Colonic mucosa (tissue), 4 donors: Measurements from ENCODE around the gene F7. TPM values are rescaled to one million over a fixed set of nuclear protein-coding genes. Genes with fewer than 3 reads are reported as not detected.
"Not testable (repeated sequence)": the region's sequence is repeated elsewhere in the genome, so short reads cannot be mapped to it uniquely, and the experiment has no call there.

Experiments used
- DNase-seq: peaks from one replicate; pipeline ENCODE4 v3.0.0-alpha.2; 2020
- H3K27ac ChIP-seq: fragments of 200-600 bp; one replicate; pipeline ENCODE4 v1.8.0; 2021
- H3K27me3 ChIP-seq: fragments of 200-600 bp; one replicate; pipeline ENCODE4 v1.8.0; 2021
- H3K36me3 ChIP-seq: fragments of 200-600 bp; one replicate; pipeline ENCODE4 v1.8.0; 2021
- H3K4me1 ChIP-seq: fragments of 200-600 bp; one replicate; pipeline ENCODE4 v1.8.0; 2021; ENCODE audit warnings: mild to moderate bottlenecking
- H3K4me3 ChIP-seq: fragments of 200-600 bp; one replicate; pipeline ENCODE4 v1.8.0; 2021
- H3K9ac ChIP-seq, 2 donors: one replicate each; pipeline ENCODE4 v1.7.0; 2013; ENCODE audit warnings: control low read depth in 2 of 2, low read depth in 2 of 2, low read length in 2 of 2
- H3K9me3 ChIP-seq: fragments of 200-600 bp; one replicate; pipeline ENCODE4 v1.8.0; 2021
- intact Hi-C: fragments of 100-400 bp; cut with DNase I; formaldehyde crosslinking; loops from one replicate; pipeline ENCODE4 v1.14.1; 2022
- total RNA-seq, 2 donors: library from RNA; stranded (reverse); fragmentation: NEBNext Ultra II Directional in 1 of 2; extraction: Animal tissue kit (Norgen Biotek cat#: 25700) in 1 of 2; gene quantifications; one replicate each; pipeline ENCODE4 v1.2.1, GENCODE V29; 2021
- TF ChIP-seq, protein P1 (sequence below): fragments of 200-600 bp; IDR thresholded peaks from one replicate; pipeline ENCODE4 v1.8.0; 2022; ENCODE audit warnings: antibody characterized with exemption, mild to moderate bottlenecking
- donor health status: healthy.
- donor health status: DM: no; HTN: no; CAD: no.
- donor health status: DM: no; HTN: no; CAD: no.

Gene F7
- total RNA-seq, 2 donors from 2014 or later, result 0.11 to 0.12 TPM

DNA sequence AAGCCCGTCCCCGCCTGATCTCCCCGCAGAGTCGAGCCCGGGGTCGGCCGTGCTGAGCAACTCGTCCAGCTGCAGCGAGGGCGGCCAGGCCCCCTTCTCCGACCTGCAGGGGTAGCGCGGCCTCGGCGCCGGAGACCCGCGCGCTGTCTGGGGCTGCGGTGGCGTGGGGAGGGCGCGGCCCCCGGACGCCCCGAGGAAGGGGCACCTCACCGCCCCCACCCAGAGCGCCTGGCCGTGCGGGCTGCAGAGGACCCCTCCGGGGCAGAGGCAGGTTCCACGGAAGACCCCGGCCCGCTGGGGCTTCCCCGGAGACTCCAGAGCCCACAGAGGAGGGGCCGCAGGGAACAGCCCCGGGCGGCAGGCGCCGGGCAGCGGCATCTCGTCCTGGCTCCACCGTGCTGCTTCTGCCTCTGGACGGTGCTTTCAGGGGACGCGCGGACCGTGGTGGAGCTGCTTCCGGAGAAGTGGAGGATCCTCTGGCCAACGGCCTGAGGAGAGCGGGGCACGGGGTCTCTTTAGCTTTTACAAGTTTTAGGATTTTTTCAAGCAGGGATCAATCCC, 8.8 kb upstream of the F7 start:
- no peak overlapping the region for H3K4me3 ChIP-seq
- no peak for DNase-seq

DNA sequence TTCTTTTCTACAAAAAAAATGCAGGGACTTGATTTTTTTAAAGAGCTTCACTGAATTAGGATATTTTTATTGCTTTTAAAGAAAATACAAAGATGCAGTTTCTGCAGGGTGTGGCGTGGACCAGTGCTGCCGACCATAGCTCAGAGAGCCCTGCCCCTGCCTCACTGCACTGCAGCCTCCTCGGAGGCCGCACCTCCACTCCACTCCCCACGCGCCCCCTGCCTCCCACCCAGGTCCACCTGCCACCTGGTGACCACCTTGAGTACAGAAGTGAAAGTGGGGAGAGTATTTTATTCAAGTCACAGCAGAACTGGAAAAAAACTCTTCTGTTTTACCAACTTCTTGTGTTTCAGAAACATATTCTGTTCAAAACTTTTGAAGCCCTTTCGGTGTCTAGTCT, 7.9 kb upstream of the F7 start:
- H3K9ac ChIP-seq, result no peak overlapping the region
- H3K9me3 ChIP-seq, result no peaks in the 10 kb centered on the region
- H3K4me1 ChIP-seq, result no peaks in the 10 kb centered on the region
- H3K36me3 ChIP-seq, result no peaks in the 10 kb centered on the region
- no peak overlapping the region for H3K4me3 ChIP-seq
- TF ChIP-seq, protein P1, sequence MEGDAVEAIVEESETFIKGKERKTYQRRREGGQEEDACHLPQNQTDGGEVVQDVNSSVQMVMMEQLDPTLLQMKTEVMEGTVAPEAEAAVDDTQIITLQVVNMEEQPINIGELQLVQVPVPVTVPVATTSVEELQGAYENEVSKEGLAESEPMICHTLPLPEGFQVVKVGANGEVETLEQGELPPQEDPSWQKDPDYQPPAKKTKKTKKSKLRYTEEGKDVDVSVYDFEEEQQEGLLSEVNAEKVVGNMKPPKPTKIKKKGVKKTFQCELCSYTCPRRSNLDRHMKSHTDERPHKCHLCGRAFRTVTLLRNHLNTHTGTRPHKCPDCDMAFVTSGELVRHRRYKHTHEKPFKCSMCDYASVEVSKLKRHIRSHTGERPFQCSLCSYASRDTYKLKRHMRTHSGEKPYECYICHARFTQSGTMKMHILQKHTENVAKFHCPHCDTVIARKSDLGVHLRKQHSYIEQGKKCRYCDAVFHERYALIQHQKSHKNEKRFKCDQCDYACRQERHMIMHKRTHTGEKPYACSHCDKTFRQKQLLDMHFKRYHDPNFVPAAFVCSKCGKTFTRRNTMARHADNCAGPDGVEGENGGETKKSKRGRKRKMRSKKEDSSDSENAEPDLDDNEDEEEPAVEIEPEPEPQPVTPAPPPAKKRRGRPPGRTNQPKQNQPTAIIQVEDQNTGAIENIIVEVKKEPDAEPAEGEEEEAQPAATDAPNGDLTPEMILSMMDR, result no peak
- no peak for DNase-seq
- H3K27me3 ChIP-seq, result no peaks in the 10 kb centered on the region
- H3K27ac ChIP-seq, result no peak overlapping the region
- intact Hi-C loops, result no loop called here

More for the DNA sequence above, 8.8 kb upstream of the F7 start:
- no peaks in the 10 kb centered on the region for H3K4me1 ChIP-seq
- no peaks in the 10 kb centered on the region for H3K9me3 ChIP-seq
- TF ChIP-seq, protein P1, result no peak
- no peak overlapping the region for H3K27ac ChIP-seq
- H3K9ac ChIP-seq, result no peak overlapping the region
- H3K27me3 ChIP-seq, result no peaks in the 10 kb centered on the region
- intact Hi-C loops, result no loop called here
- no peaks in the 10 kb centered on the region for H3K36me3 ChIP-seq

DNA sequence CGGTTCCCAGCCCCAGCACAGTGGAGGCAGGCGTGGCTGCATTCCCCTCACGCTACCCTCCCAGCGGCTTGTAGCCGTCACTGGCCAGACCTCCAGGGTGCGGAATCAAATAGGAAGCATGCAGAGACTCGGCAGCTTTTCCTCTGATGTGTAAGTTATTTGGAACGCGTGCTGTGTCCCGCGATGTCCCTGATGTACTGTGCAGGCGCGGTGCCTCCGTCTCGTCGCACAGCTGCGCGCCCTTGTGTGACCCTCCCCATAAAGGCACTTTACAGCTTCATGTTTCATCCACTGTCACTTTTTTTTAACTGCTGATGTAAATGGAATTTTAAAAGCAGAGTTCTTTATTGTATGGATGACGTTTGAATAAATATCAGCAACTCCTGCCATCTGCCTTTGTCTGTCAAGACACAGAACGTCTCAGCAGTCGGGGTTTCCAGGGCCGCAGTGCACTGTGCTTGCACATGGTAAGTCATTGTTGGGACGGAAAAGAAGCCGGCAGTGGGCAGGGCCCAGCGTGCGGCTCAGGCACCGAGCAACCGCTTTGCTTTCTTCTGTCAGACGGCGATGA, 7.3 kb upstream of the F7 start:
- Histone ChIP-seq H3K9ac (no peak overlapping the region), H3K36me3 (no peaks in the 10 kb centered on the region), H3K4me1 (no peaks in the 10 kb centered on the region), H3K4me3 (no peak overlapping the region), H3K27ac (no peak overlapping the region), H3K27me3 (no peaks in the 10 kb centered on the region), H3K9me3 (no peaks in the 10 kb centered on the region)
- DNase-seq, result no peak
- TF ChIP-seq, protein P1, result no peak
- intact Hi-C loops, result no loop called here

DNA sequence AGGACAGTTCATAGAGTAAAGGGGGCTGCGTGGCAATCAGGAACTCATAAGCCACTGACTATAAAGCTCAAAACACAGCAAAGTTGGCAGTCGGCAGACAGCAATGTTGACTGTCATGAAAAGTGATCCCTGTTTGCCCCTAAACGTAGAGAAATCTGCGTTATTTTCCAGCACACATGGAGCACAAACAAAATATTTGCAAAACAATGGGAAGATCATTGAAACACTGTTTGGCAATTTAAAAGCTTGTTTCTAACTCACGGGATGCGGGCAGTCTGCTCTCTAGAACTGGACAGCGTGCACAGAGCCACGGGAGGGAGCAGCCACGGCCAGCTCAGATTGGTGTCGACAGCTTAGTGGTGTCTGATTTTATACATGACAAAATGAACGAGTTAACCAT, 6.4 kb upstream of the F7 start:
- no peaks in the 10 kb centered on the region for H3K36me3 ChIP-seq
- no peak for DNase-seq
- H3K9me3 ChIP-seq, result no peaks in the 10 kb centered on the region
- H3K4me3 ChIP-seq, result no peak overlapping the region
- H3K27ac ChIP-seq, result no peak overlapping the region
- TF ChIP-seq, protein P1, result no peak
- H3K9ac ChIP-seq, result no peak overlapping the region
- intact Hi-C loops, result no loop called here
- no peaks in the 10 kb centered on the region for H3K27me3 ChIP-seq
- H3K4me1 ChIP-seq, result no peaks in the 10 kb centered on the region

DNA sequence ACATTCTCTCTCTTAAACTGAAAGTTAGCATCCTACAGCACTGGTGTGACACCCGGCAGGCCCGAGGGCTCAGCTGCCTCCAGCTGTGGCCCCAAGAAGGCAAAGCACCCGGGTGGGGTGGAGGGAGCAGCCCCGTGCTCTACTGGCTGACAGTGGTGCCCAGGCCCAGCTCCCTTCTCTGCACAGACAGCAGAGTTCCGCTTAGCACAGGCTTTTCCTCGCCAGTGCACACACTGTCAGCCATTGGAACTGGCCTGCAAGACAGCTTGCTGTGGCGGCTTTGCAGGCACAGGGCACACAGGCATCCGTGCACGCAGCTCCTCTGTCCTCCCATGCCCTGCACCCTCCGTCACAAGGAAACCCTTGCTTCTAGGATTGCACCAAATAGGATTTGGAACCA, 3.3 kb upstream of the F7 start:
- H3K27ac ChIP-seq, H3K36me3 ChIP-seq, H3K27me3 ChIP-seq, DNase-seq, H3K9me3 ChIP-seq, H3K4me1 ChIP-seq, H3K9ac ChIP-seq, intact Hi-C loops, H3K4me3 ChIP-seq: not testable (repeated sequence)

DNA sequence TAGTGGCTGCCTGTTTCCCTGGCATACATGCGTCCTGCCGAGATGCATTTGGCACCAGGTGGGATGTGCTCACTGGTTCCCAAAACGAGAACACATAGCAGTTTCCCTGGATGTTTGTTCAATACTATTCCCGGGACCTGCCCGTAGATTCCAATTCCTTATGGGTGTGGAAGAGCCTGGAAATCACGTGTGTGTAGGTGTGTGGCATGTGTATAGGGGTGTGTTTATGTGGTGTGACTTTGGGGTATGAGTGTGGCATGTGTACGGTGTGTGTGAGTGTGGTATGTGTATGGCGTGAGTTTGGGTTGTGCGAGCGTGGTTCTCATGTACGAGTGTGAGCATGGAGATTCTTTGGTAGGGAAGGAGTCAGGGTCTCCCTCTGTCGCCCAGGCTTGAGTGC, 2.9 kb upstream of the F7 start:
- no peak overlapping the region for H3K4me3 ChIP-seq
- H3K36me3 ChIP-seq, result no peaks in the 10 kb centered on the region
- DNase-seq, result no peak
- no peaks in the 10 kb centered on the region for H3K9me3 ChIP-seq
- H3K27me3 ChIP-seq, result no peaks in the 10 kb centered on the region
- H3K4me1 ChIP-seq, result no peaks in the 10 kb centered on the region
- TF ChIP-seq, protein P1, result no peak
- no peak overlapping the region for H3K27ac ChIP-seq
- intact Hi-C loops, result no loop called here
- no peak overlapping the region for H3K9ac ChIP-seq
